ENCODE results near the gene ETF1.

Gene ETF1

GRCh38 chr5:138467711-138468132 is 75.3 kb downstream of the ETF1 start:
- no peak for TF ChIP-seq EP300 (IDR thresholded peaks at IDR 0.05; ENCODE audit: borderline replicate concordance)

GRCh38 chr5:138466900-138467710 is 75.9 kb downstream of the ETF1 start:
- TF ChIP-seq YY1 (IDR thresholded peaks at IDR 0.05; ENCODE audit: low read depth) = no peak
- no peak for TF ChIP-seq REST (IDR thresholded peaks at IDR 0.05; ENCODE audit: low read depth)
- no peak for TF ChIP-seq FOXM1 (IDR thresholded peaks at IDR 0.05; ENCODE audit: borderline replicate concordance, low read depth)
- TF ChIP-seq EP300 (IDR thresholded peaks at IDR 0.05; ENCODE audit: borderline replicate concordance) = no peak
- TF ChIP-seq CEBPB (IDR thresholded peaks at IDR 0.05) = no peak
- TF ChIP-seq RAD21 (IDR thresholded peaks at IDR 0.05; ENCODE audit: low read depth) = no peak
- TF ChIP-seq NFIC (IDR thresholded peaks at IDR 0.05) = no peak
- TF ChIP-seq TAF1 (IDR thresholded peaks at IDR 0.05; ENCODE audit: low read depth) = no peak
- no peak for TF ChIP-seq TCF12 (IDR thresholded peaks at IDR 0.05; ENCODE audit: low read depth)
- no peak for TF ChIP-seq TEAD4 (IDR thresholded peaks at IDR 0.05)
- TF ChIP-seq CREB1 (IDR thresholded peaks at IDR 0.05; ENCODE audit: low read depth) = no peak
- no peak for TF ChIP-seq USF1 (IDR thresholded peaks at IDR 0.05)
- TF ChIP-seq ZBTB7A (IDR thresholded peaks at IDR 0.05; ENCODE audit: low read depth) = no peak
- no peak for TF ChIP-seq EGR1 (IDR thresholded peaks at IDR 0.05)
- no peak for TF ChIP-seq MAX (IDR thresholded peaks at IDR 0.05)

- TF ChIP-seq TCF12 (IDR thresholded peaks at IDR 0.05; ENCODE audit: low read depth) (no peak), CEBPB (IDR thresholded peaks at IDR 0.05) (no peak), CREB1 (IDR thresholded peaks at IDR 0.05; ENCODE audit: low read depth) (no peak), ZBTB7A (IDR thresholded peaks at IDR 0.05; ENCODE audit: low read depth) (no peak), YY1 (IDR thresholded peaks at IDR 0.05; ENCODE audit: low read depth) (no peak), FOXM1 (IDR thresholded peaks at IDR 0.05; ENCODE audit: borderline replicate concordance, low read depth) (no peak), USF1 (IDR thresholded peaks at IDR 0.05) (no peak), MAX (IDR thresholded peaks at IDR 0.05) (no peak), RAD21 (IDR thresholded peaks at IDR 0.05; ENCODE audit: low read depth) (no peak), EGR1 (IDR thresholded peaks at IDR 0.05) (no peak), NFIC (IDR thresholded peaks at IDR 0.05) (no peak), REST (IDR thresholded peaks at IDR 0.05; ENCODE audit: low read depth) (no peak), TEAD4 (IDR thresholded peaks at IDR 0.05) (no peak), TAF1 (IDR thresholded peaks at IDR 0.05; ENCODE audit: low read depth) (no peak), EP300 (IDR thresholded peaks at IDR 0.05; ENCODE audit: borderline replicate concordance) (no peak)
Observed at GRCh38 chr5:138466125-138466899, 76.7 kb downstream of the ETF1 start.

- TF ChIP-seq YY1 (IDR thresholded peaks at IDR 0.05; ENCODE audit: low read depth) (no peak), MAX (IDR thresholded peaks at IDR 0.05) (0 out of 2 replicates have a peak, but pooled peaks have one; percentile 13), FOXM1 (IDR thresholded peaks at IDR 0.05; ENCODE audit: borderline replicate concordance, low read depth) (no peak), USF1 (IDR thresholded peaks at IDR 0.05) (no peak), ZBTB7A (IDR thresholded peaks at IDR 0.05; ENCODE audit: low read depth) (no peak), EGR1 (IDR thresholded peaks at IDR 0.05) (peak; percentile 14; the same call in 1 of the 2 replicates), CREB1 (IDR thresholded peaks at IDR 0.05; ENCODE audit: low read depth) (peak; percentile 89), TCF12 (IDR thresholded peaks at IDR 0.05; ENCODE audit: low read depth) (no peak; the same call in 1 of the 2 replicates), EP300 (IDR thresholded peaks at IDR 0.05; ENCODE audit: borderline replicate concordance) (no peak)
Observed at GRCh38 chr5:138465261-138466124, 77.5 kb downstream of the ETF1 start, which contains the start of gene EGR1. TSS of gene EGR1 (plus strand) at chr5:138465479. CDS start at chr5:138465762, 283 bp downstream.
